Regular cardiac myocyte (primary cell): ENCODE results near the gene LEMD1. TPM values are rescaled to one million over a fixed set of nuclear protein-coding genes. Genes with fewer than 3 reads are reported as not detected.

ENCODE experiments used
- total RNA-seq: library from RNA; depleted of rRNA; stranded (reverse); fragments of >200 nt; gene quantifications from 2 replicates; pipeline ENCODE4 v1.2.3, GENCODE V29; 2014

LEMD1 gene
- not detected in 2 replicates for total RNA-seq

GRCh38 chr1:205421798-205422197 lies at the start of gene LEMD1:
LEMD1 (minus strand) TSS chr1:205422056; CDS start chr1:205420536, 1,520 bp downstream.

GRCh38 chr1:205455581-205456382 lies 33.9 kb upstream of the LEMD1 start, which contains the start of gene BLACAT1:
BLACAT1 (minus strand) TSS chr1:205456045.

GRCh38 chr1:205356440-205357139 lies 65.3 kb downstream of the LEMD1 start, which contains the start of gene KLHDC8A:
KLHDC8A (minus strand) TSS chr1:205356922; CDS start chr1:205343604, 13,318 bp downstream.

Other genes starting within 250 kb of the LEMD1 start
- gene DSTYK, start 210.4 kb downstream of the LEMD1 start, total RNA-seq = 14.1 and 16.1 TPM in 2 replicates
- 2.3 TPM in 2 replicates for gene TMCC2, start 194.1 kb downstream of the LEMD1 start, total RNA-seq
- 5.1 and 5.2 TPM in 2 replicates for gene NUAK2, start 100.3 kb downstream of the LEMD1 start, total RNA-seq
- not detected in 2 replicates for gene KLHDC8A, start 65.1 kb downstream of the LEMD1 start, total RNA-seq
- gene BLACAT1, start 34.0 kb upstream of the LEMD1 start, total RNA-seq = not detected in 2 replicates
- 0.58 and 3.4 TPM in 2 replicates for gene CDK18, start 82.6 kb upstream of the LEMD1 start, total RNA-seq
- gene ELK4, start 210.0 kb upstream of the LEMD1 start, total RNA-seq = 8.6 and 9.6 TPM in 2 replicates